Left hindlimb (tissue), 1 donor: Measurements from ENCODE around the gene CUEDC2.
A peak's percentile ranks its signal among the peaks of the same experiment; 100 is the strongest.

Experiments used
- DNase-seq: peaks from one replicate; pipeline ENCODE4 v3.0.0-alpha.2; 2018

CUEDC2 gene

DNA sequence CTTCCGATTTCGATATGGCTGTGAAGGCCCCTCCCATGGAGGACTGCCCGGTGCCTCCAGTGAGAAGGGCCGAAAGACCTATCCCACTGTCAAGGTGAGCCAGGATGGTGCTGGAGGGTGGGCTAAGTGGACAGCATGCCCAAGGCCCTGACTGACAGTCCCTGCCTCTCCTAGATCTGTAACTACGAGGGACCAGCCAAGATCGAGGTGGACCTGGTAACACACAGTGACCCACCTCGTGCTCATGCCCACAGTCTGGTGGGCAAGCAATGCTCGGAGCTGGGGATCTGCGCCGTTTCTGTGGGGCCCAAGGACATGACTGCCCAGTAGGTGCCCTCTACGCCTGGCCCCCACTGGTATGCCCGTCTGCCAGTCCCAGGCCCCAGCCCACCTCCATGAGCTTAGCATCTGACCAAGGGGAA is 35.6 kb downstream of the CUEDC2 start:
- no peak for DNase-seq

DNA sequence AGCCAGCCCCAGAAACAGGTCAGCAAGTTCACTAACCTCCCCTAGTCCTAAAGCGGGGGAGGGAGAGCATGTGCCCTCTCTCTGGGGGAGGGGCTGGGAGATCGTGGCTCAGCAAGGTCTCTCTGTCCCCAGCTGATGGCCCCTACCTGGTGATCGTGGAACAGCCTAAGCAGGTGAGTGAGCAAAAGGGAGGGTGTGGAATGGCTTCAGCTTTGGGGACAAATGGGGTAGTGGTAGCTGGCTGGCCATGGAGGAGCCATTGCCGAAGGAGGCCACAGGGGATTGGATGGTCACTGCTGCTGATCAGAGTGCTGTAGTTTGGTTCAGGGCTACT is 36.1 kb downstream of the CUEDC2 start:
- DNase-seq = no peak

- DNase-seq = peak; percentile 94
Observed at GRCh38 chr10:102395400-102396316, 36.7 kb downstream of the CUEDC2 start, which contains the start of gene NFKB2. Gene NFKB2, plus strand, starts transcription at chr10:102395705. Its CDS starts 255 bp downstream, at chr10:102395960.

- no peak for DNase-seq
Observed at GRCh38 chr10:102394801-102395399, 37.5 kb downstream of the CUEDC2 start.

DNA sequence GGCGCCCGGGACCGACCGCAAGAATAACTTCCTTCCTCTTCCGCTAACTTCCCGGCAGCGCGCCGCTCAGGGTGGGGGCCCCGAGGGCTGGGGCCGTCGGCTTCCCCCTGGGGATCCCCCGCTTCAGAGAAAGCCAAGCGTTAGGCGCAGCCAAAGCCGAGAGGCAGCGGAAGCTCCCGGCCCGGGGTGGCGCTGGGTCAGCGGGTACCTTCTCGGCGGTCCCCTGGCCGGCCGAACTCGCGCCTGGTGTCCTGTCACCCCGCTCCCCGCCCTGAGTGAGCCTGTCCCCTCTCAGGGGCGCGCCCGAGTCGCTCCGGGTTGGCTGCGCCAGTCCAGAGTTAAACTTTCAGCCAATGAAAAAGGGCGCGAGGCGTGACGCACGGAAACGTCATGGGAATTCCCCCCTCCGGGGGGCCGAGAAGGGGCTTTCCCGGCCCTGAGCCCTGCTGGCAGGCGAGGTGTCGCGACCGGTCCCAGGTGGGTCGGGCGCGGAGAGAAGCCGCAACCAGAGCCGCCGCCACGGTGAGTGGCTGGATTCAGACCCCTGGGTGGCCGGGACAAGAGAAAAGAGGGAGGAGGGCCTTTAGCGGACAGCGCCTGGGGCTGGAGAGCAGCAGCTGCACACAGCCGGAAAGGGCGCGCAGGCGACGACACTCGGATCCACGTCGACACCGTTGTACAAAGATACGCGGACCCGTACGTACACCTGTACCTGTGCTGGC is 38.1 kb downstream of the CUEDC2 start:
- DNase-seq = peak; percentile 93

- DNase-seq = no peak
Observed at GRCh38 chr10:102393411-102394078, 38.8 kb downstream of the CUEDC2 start.

DNA sequence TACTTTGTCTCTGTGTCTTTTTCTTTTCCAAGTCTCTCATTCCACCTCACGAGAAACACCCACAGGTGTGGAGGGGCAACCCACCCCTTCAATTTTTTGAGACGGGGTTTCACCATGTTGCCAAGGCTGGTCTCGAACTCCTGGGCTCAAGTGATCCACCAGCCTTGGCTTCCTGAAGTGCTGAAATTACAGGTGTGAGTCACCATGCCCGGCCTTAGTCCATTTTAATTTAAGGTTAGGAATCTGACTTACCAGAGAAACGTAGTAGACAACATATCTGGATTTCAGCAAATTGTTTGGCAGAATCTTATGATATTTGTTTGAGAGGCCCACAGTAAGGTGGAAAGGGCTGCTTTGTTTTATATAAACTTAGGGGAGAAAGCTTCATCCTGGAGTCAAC is 40.1 kb downstream of the CUEDC2 start:
- no peak for DNase-seq

DNA sequence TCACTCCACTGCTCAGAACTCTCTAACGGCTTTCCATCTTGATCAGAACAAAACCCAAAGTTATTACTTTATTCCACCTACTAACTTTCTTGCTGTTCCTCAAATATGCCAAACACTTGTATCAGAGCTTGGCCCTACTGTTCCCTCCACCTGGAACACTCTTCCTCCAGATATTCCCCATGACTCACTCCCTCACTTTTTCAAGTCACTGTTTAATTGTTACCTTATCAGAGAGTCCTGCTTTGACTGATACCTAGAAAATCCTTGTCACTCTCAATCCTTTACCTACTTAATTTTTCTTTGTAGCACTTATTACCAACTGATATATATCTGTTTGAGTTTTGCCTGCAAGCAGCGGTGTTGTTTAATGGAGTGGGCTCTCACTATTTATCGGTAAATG is 42.5 kb downstream of the CUEDC2 start:
- DNase-seq = no peak

GRCh38 chr10:102384606-102385429 is 47.6 kb downstream of the CUEDC2 start:
- DNase-seq = no peak

DNA sequence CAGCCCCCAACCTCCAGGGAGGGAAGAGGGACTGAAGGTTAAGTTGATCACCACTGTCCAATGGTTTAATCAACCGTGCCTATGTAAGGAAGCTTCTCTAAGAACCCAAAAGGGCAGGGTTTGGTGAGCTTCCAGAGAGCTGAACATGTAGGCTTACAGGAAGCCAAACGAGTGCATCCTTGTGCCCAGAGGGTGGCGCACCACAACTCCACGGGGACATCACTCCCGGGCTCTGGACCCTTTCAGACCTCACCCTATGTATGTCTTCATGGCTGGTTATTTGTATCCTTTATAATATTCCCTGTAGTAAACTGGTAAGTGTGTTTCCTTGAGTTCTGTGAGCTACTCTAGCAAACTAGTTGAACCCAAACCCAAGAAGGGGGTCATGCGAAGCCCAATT is 48.3 kb downstream of the CUEDC2 start:
- DNase-seq = no peak

- DNase-seq = no peak
Observed at GRCh38 chr10:102382871-102383270, 49.5 kb downstream of the CUEDC2 start.

DNA sequence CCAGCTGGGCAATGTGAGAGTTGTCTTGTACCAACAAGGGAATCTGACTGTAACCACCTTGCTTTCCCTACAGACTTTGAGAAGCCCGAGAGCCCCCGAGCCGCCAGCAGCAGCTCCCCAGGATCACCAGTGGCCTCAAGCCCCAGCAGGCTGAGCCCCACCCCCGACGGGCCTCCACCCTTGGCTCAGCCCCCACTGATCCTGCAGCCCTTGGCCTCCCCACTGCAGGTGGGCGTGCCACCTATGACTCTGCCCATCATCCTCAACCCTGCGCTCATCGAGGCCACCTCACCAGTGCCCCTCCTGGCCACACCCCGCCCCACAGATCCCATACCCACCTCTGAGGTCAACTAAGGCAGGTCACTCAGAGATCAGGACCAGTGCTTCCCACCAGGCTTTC is 50.4 kb downstream of the CUEDC2 start:
- no peak for DNase-seq

GRCh38 chr10:102379383-102379782 is 53.0 kb downstream of the CUEDC2 start:
- no peak for DNase-seq

GRCh38 chr10:102376901-102377300 is 55.5 kb downstream of the CUEDC2 start:
- DNase-seq = no peak

- peak; percentile 20 for DNase-seq
Observed at GRCh38 chr10:102375867-102376266, 56.5 kb downstream of the CUEDC2 start.

DNA sequence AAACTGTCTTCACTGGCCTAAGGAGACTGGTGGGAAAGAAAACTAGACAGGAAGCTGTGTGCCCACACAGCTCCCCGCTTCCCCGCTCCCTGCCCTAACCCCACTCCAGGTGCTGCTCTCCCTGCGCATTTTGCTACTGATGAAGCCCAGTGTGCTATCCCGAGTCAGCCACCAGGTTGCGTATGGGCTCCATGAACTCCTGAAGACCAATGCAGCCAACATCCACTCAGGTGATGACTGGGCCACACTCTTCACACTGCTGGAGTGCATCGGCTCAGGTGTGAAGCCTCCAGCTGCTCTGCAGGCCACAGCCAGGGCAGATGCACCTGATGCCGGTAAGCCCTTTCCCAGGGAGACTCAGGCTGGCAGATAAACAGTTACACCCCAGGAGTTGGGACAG is 57.1 kb downstream of the CUEDC2 start:
- no peak for DNase-seq
